HG03378 (cell line): Measurements from ENCODE around the gene AFMID.
"Not testable (repeated sequence)": the region's sequence is repeated elsewhere in the genome, so short reads cannot be mapped to it uniquely, and the experiment has no call there.

Experiments used
- ATAC-seq: cut with Tn5 transposase; IDR thresholded peaks from one replicate; pipeline ENCODE4 v1.9.1; 2021; ENCODE audit warnings: mild to moderate bottlenecking, moderate library complexity; ENCODE audit not compliant: unreplicated experiment

Gene AFMID

GRCh38 chr17:78151514-78152008, 35.6 kb upstream of the AFMID start:
- no peak for ATAC-seq

GRCh38 chr17:78154903-78155811, 32.0 kb upstream of the AFMID start:
- peak; percentile 50 for ATAC-seq

- no peak for ATAC-seq
Measured at GRCh38 chr17:78159575-78160158, 27.5 kb upstream of the AFMID start.

GRCh38 chr17:78163881-78164747, 23.0 kb upstream of the AFMID start:
- no peak for ATAC-seq

- ATAC-seq, result no peak
Measured at GRCh38 chr17:78164748-78165607, 22.2 kb upstream of the AFMID start.

- ATAC-seq, result no peak
Measured at GRCh38 chr17:78166416-78166815, 20.7 kb upstream of the AFMID start.

GRCh38 chr17:78168242-78168902, 18.8 kb upstream of the AFMID start, which contains the start of gene SYNGR2:
Gene SYNGR2 (plus strand): TSS chr17:78168581. CDS start chr17:78168617, 36 bp downstream.
- no peak for ATAC-seq

- ATAC-seq, result no peak
Measured at GRCh38 chr17:78168903-78169793, 18.0 kb upstream of the AFMID start.

- no peak for ATAC-seq
Measured at GRCh38 chr17:78170692-78171590, 16.2 kb upstream of the AFMID start.

- not testable (repeated sequence) for ATAC-seq
Measured at GRCh38 chr17:78171591-78172248, 15.4 kb upstream of the AFMID start.

- ATAC-seq, result no peak
Measured at GRCh38 chr17:78172249-78173051, 14.7 kb upstream of the AFMID start.

GRCh38 chr17:78173097-78173715, 14.0 kb upstream of the AFMID start:
- no peak for ATAC-seq

- ATAC-seq, result no peak
Measured at GRCh38 chr17:78174346-78174869, 12.8 kb upstream of the AFMID start.

GRCh38 chr17:78174870-78175642, 12.1 kb upstream of the AFMID start:
- ATAC-seq, result no peak

- ATAC-seq, result no peak
Measured at GRCh38 chr17:78175643-78175981, 11.6 kb upstream of the AFMID start.
